GM18508 (cell line): ENCODE measurements around the gene TUB.

Experiments
- ATAC-seq: cut with Tn5 transposase; IDR thresholded peaks from one replicate; pipeline ENCODE4 v1.9.1; 2021; ENCODE audit warnings: moderate number of reproducible peaks; ENCODE audit not compliant: insufficient read depth, unreplicated experiment

The TUB gene

GRCh38 chr11:8087185-8087584 lies 6.2 kb downstream of the TUB start:
- ATAC-seq = no peak

- no peak for ATAC-seq
These were observed 6.7 kb downstream of the TUB start for GRCh38 chr11:8087756-8088155.

GRCh38 chr11:8089791-8090510 lies 8.9 kb downstream of the TUB start:
- ATAC-seq = no peak

- no peak for ATAC-seq
These were observed 9.7 kb downstream of the TUB start for GRCh38 chr11:8090756-8091155.

GRCh38 chr11:8091721-8092120 lies 10.7 kb downstream of the TUB start:
- no peak for ATAC-seq

- no peak for ATAC-seq
These were observed 11.8 kb downstream of the TUB start for GRCh38 chr11:8092587-8093424.

- no peak for ATAC-seq
These were observed 13.0 kb downstream of the TUB start for GRCh38 chr11:8093931-8094575.

- no peak for ATAC-seq
These were observed 13.6 kb downstream of the TUB start for GRCh38 chr11:8094656-8095055.

GRCh38 chr11:8095371-8095770 lies 14.4 kb downstream of the TUB start:
- ATAC-seq = no peak

- no peak for ATAC-seq
These were observed 15.0 kb downstream of the TUB start for GRCh38 chr11:8095806-8096522.

- no peak for ATAC-seq
These were observed 15.6 kb downstream of the TUB start for GRCh38 chr11:8096575-8096974.

GRCh38 chr11:8097062-8097461 lies 16.1 kb downstream of the TUB start:
- no peak for ATAC-seq

GRCh38 chr11:8097468-8097867 lies 16.5 kb downstream of the TUB start:
- ATAC-seq = no peak

- no peak for ATAC-seq
These were observed 16.9 kb downstream of the TUB start for GRCh38 chr11:8097926-8098325.

GRCh38 chr11:8098361-8098760 lies 17.4 kb downstream of the TUB start:
- no peak for ATAC-seq

GRCh38 chr11:8098879-8099278 lies 17.9 kb downstream of the TUB start:
- ATAC-seq = no peak

GRCh38 chr11:8099291-8099899 lies 18.4 kb downstream of the TUB start:
- no peak for ATAC-seq

GRCh38 chr11:8100158-8100557 lies 19.1 kb downstream of the TUB start:
- no peak for ATAC-seq

GRCh38 chr11:8100605-8101004 lies 19.6 kb downstream of the TUB start:
- ATAC-seq = no peak

GRCh38 chr11:8101421-8101820 lies 20.4 kb downstream of the TUB start:
- ATAC-seq = no peak
